DOHH2 (cell line): ENCODE data around the gene USP48.

Experiments
- CTCF ChIP-seq: fragments of 200-600 bp; sonication (generic); IDR thresholded peaks from one replicate; pipeline ENCODE4 v1.5.1; 2014; ENCODE audit warnings: antibody characterized with exemption, mild to moderate bottlenecking, low read depth, low read length; ENCODE audit not compliant: poor library complexity, severe bottlenecking
- EZH2phosphoT487 ChIP-seq: fragments of 200-600 bp; sonication (generic); IDR thresholded peaks from 2 replicates; pipeline ENCODE4 v1.6.1; 2017; ENCODE audit warnings: borderline replicate concordance, mild to moderate bottlenecking, antibody characterized with exemption, low read length, moderate library complexity, mixed read lengths

GRCh38 chr1:21696931-21697330 lies 86.0 kb downstream of the USP48 start:
- TF ChIP-seq CTCF (no peak), EZH2phosphoT487 (no peak)
